Esophagus muscularis mucosa (tissue), 4 donors: Measurements from ENCODE around the gene CHPF2. TPM values are rescaled to one million over a fixed set of nuclear protein-coding genes. Genes with fewer than 3 reads are reported as not detected.

ENCODE experiments used
- DNase-seq: peaks from one replicate; pipeline ENCODE4 v3.0.0-alpha.2; 2017; ENCODE audit errors: extremely low spot score
- H3K27ac ChIP-seq, 4 donors: fragments of 200-600 bp; sonication (generic); replicated peaks in 1 of 4; 1 replicate in 3 of 4; 2 replicates in 1 of 4; pipeline ENCODE4 v1.5.1; 2016 to 2019; ENCODE audit warnings: mild to moderate bottlenecking in 1 of 4
- H3K27me3 ChIP-seq, 4 donors: fragments of 200-600 bp; sonication (generic); one replicate each; pipeline versions ENCODE4 v1.5.1 to v1.6.0; 2016 to 2019
- H3K36me3 ChIP-seq, 4 donors: fragments of 200-600 bp; sonication (generic); one replicate each; pipeline ENCODE4 v1.5.1; 2016 to 2019
- H3K4me1 ChIP-seq, 4 donors: fragments of 200-600 bp; sonication (generic); one replicate each; pipeline ENCODE4 v1.5.1; 2016 to 2019
- H3K4me3 ChIP-seq, 4 donors: fragments of 200-600 bp; sonication (generic); 1 replicate in 2 of 4; 2 replicates in 2 of 4; pipeline ENCODE4 v1.5.1; 2016 to 2019; ENCODE audit warnings: mild to moderate bottlenecking in 4 of 4, moderate library complexity in 1 of 4
- H3K9me3 ChIP-seq, 4 donors: fragments of 200-600 bp; sonication (generic); 1 replicate in 3 of 4; 2 replicates in 1 of 4; pipeline ENCODE4 v1.5.1; 2016 to 2019
- EP300 ChIP-seq: sonication (generic); formaldehyde crosslinking; IDR thresholded peaks from one replicate; pipeline ENCODE4 v1.6.1; 2017; ENCODE audit warnings: antibody characterized with exemption
- POLR2A ChIP-seq: fragments of 450-650 bp; IDR thresholded peaks from one replicate; pipeline ENCODE4 v1.6.1; 2017; ENCODE audit warnings: antibody characterized with exemption, moderate library complexity, mild to moderate bottlenecking, low read depth
- POLR2AphosphoS5 ChIP-seq, 2 donors: sonication (generic); formaldehyde crosslinking; IDR thresholded peaks; one replicate each; pipeline ENCODE4 v1.6.1; 2017; ENCODE audit warnings: antibody characterized with exemption in 2 of 2
- WGBS: methylation state at CpG from one replicate; pipeline ENCODE4 v1.1.5; 2018; 5-methylcytosine and 5-hydroxymethylcytosine counted together
- intact Hi-C: fragments of 100-400 bp; cut with DNase I; formaldehyde crosslinking; loops from one replicate; pipeline ENCODE4 v1.15.1; 2023
- total RNA-seq, 4 donors: library from RNA; depleted of rRNA; stranded (reverse); fragments of >200 nt; gene quantifications; one replicate each; pipeline versions ENCODE4 v1.1.0 to v1.2.1, GENCODE V29; 2016
- TF ChIP-seq, protein P1 (sequence below), 3 experiments: fragments of 200-600 bp in 2 of 3; fragments of 450-650 bp in 1 of 3; sonication (generic) in 2 of 3; IDR thresholded peaks; one replicate each; pipeline ENCODE4 v1.5.1; 2017 to 2019; ENCODE audit warnings: antibody characterized with exemption in 3 of 3, mild to moderate bottlenecking in 2 of 3, moderate library complexity in 1 of 3

The CHPF2 gene
- total RNA-seq, 4 donors from 2014 or later, result 23.7 to 39.4 (median 26.8) TPM

DNA sequence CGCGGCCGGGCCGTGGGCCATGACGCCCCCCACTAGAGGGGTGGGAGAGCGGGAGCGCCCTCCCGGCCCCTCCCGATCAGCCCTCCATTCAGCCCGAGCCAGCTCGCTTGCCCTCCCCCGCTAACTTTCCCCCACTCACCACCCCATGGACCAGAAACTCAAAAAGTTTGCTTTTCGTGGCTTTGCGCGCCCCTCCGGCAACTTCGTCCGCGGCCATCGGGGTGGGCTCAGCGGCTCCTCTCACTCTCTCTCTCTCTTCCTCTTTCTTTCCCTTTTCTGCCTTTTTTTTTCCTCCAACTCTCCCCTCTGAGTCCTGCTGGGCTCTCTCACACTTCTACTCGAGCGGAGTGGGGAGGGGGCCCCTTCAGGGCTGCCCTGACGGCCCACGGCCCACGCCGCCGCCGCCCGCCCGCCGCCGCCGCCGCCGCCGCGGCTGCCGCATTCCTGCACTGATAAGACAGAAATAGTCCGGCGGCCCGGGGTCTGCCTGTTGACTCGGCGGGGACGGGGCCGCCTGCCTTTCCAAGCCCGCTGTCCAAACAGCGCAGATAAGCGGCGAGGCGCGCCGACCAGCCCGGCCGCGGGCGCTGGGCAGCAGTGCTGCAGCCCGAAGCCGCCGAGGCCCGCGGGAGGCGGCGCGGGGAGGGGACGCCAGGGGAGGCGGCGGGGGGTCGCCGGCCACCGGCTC lies 16.2 kb downstream of the CHPF2 start, which contains the start of gene SMARCD3:
Gene SMARCD3 (minus strand): TSS at position 349 of the 688 bp plus-strand sequence. CDS start 132 bp downstream, at position 217.
- Histone ChIP-seq H3K36me3 (no peaks in the 10 kb centered on the region), H3K4me3 (peak within 1 kb of the TSS; percentile 64 to 81 (median 72)), H3K27me3 (peaks cover 0 to 12% (median 0%) of the 10 kb centered on the region in 4 donors), H3K4me1 (peaks cover 83 to 93% (median 91%) of the 10 kb centered on the region in 4 donors), H3K9me3 (no peaks in the 10 kb centered on the region), H3K27ac (peak within 1 kb of the TSS; percentile 91 to 97 (median 94))
- DNase-seq, result no peak
- 2% methylated on average over 37 of the region's 71 CpGs for WGBS
- intact Hi-C loops, result loop anchor here (10.0 kb wide), 1 partner anchor 124 kb away; no protein-coding TSS in a partner anchor
- TF ChIP-seq, protein P1, sequence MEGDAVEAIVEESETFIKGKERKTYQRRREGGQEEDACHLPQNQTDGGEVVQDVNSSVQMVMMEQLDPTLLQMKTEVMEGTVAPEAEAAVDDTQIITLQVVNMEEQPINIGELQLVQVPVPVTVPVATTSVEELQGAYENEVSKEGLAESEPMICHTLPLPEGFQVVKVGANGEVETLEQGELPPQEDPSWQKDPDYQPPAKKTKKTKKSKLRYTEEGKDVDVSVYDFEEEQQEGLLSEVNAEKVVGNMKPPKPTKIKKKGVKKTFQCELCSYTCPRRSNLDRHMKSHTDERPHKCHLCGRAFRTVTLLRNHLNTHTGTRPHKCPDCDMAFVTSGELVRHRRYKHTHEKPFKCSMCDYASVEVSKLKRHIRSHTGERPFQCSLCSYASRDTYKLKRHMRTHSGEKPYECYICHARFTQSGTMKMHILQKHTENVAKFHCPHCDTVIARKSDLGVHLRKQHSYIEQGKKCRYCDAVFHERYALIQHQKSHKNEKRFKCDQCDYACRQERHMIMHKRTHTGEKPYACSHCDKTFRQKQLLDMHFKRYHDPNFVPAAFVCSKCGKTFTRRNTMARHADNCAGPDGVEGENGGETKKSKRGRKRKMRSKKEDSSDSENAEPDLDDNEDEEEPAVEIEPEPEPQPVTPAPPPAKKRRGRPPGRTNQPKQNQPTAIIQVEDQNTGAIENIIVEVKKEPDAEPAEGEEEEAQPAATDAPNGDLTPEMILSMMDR (IDR thresholded peaks at IDR 0.05), result peak in 1 of 3 experiments; percentile 8
- TF ChIP-seq POLR2AphosphoS5 (IDR thresholded peaks at IDR 0.05), result no peak

GRCh38 chr7:151249034-151249731 lies 16.9 kb downstream of the CHPF2 start:
- TF ChIP-seq EP300, result no peak
- peak; percentile 63 to 68 for TF ChIP-seq POLR2AphosphoS5 (IDR thresholded peaks at IDR 0.05)
- Histone ChIP-seq H3K27me3 (peaks cover 0 to 12% (median 0%) of the 10 kb centered on the region in 4 donors), H3K36me3 (no peaks in the 10 kb centered on the region), H3K9me3 (no peaks in the 10 kb centered on the region), H3K27ac (peak overlapping the region; percentile 91 to 97 (median 94)), H3K4me1 (peaks cover 79 to 88% (median 85%) of the 10 kb centered on the region in 4 donors), H3K4me3 (peak overlapping the region; percentile 64 to 81 (median 72))
- intact Hi-C loops, result loop anchor here (10.0 kb wide), 1 partner anchor 124 kb away; no protein-coding TSS in a partner anchor
- no peak for DNase-seq
- 4% methylated on average over 18 of the region's 45 CpGs for WGBS

- no peaks in the 10 kb centered on the region for H3K36me3 ChIP-seq
- intact Hi-C loops, result loop anchor here (10.0 kb wide), 1 partner anchor 125 kb away; no protein-coding TSS in a partner anchor
- no peak for DNase-seq
- 13% methylated on average over 3 of the region's 5 CpGs for WGBS
- no peaks in the 10 kb centered on the region for H3K9me3 ChIP-seq
- H3K27me3 ChIP-seq, result peaks cover 0 to 10% (median 0%) of the 10 kb centered on the region in 4 donors
- peak overlapping the region; percentile 64 to 81 (median 72) for H3K4me3 ChIP-seq
- TF ChIP-seq, protein P1 (IDR thresholded peaks at IDR 0.05), result no peak
- no peak for TF ChIP-seq POLR2AphosphoS5 (IDR thresholded peaks at IDR 0.05)
- peak overlapping the region; percentile 91 to 97 (median 94) for H3K27ac ChIP-seq
- peaks cover 79 to 82% (median 80%) of the 10 kb centered on the region in 4 donors for H3K4me1 ChIP-seq
Measured at GRCh38 chr7:151249732-151250072, 17.4 kb downstream of the CHPF2 start.

- Histone ChIP-seq H3K27me3 (peaks cover 0 to 2% (median 0%) of the 10 kb centered on the region in 4 donors), H3K4me1 (peaks cover 71 to 75% (median 73%) of the 10 kb centered on the region in 4 donors), H3K4me3 (peak overlapping the region; percentile 69 to 75 (median 70)), H3K9me3 (no peaks in the 10 kb centered on the region), H3K36me3 (no peaks in the 10 kb centered on the region), H3K27ac (peak overlapping the region; percentile 91 to 97 (median 94))
- no peak for DNase-seq
- WGBS, result 62% methylated on average over 7 of the region's 7 CpGs
- TF ChIP-seq EP300, result no peak
- TF ChIP-seq POLR2A, result no peak
- TF ChIP-seq, protein P1 (IDR thresholded peaks at IDR 0.05), result no peak
- no peak for TF ChIP-seq POLR2AphosphoS5 (IDR thresholded peaks at IDR 0.05)
- intact Hi-C loops, result no loop called here
Measured at GRCh38 chr7:151250181-151251132, 18.2 kb downstream of the CHPF2 start.
